Measurements from ENCODE around the gene BTK.

Gene BTK

DNA sequence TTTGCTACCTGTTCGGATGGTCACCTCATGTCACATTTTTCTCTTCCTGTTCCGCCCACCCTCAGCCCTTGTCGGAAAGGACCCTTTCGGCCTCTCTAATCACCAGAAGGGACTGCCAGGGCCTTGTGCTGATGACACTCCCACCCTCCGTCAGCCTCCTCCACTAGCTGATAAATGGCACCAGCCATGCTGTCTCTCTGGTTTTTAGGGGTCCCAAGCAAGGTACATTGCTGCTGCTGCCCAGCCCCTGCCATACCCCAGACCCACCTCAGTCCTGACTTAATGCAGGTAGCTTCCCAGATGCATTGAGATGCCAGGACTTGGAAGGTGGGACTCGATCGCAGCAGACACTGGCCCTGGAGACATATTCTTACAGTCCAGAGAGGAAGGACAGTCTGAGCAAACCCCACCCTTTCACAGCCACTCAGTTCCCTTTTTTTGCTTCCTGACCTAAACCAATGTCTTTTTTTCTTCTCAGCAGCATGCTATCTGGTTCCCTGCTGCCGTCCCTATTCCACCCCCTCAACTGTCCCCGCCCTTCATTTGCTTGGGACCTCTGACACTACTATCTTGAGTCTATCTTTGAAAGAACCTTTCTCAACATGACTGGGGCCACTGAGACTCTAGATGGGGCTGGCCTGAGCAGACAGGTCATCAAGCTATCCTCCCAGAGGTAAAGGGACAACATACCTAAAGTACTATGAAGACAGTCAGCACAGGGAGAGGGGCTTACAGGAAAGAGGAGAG lies at the start of gene BTK:
BTK (minus strand) TSS at position 397 of the 747 bp plus-strand sequence. CDS start 10,907 bp downstream, outside the sequence.
- TF ChIP-seq, protein P1, sequence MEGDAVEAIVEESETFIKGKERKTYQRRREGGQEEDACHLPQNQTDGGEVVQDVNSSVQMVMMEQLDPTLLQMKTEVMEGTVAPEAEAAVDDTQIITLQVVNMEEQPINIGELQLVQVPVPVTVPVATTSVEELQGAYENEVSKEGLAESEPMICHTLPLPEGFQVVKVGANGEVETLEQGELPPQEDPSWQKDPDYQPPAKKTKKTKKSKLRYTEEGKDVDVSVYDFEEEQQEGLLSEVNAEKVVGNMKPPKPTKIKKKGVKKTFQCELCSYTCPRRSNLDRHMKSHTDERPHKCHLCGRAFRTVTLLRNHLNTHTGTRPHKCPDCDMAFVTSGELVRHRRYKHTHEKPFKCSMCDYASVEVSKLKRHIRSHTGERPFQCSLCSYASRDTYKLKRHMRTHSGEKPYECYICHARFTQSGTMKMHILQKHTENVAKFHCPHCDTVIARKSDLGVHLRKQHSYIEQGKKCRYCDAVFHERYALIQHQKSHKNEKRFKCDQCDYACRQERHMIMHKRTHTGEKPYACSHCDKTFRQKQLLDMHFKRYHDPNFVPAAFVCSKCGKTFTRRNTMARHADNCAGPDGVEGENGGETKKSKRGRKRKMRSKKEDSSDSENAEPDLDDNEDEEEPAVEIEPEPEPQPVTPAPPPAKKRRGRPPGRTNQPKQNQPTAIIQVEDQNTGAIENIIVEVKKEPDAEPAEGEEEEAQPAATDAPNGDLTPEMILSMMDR (IDR thresholded peaks at IDR 0.05; ENCODE audit: control insufficient read depth, insufficient read depth, low read depth, low read length, missing control alignments): no peak
- no peak for DNase-seq (ENCODE audit: low read depth)
- no peak within 1 kb of the TSS for H3K4me3 ChIP-seq (ENCODE audit: control insufficient read depth, low read depth, low read length)

DNA sequence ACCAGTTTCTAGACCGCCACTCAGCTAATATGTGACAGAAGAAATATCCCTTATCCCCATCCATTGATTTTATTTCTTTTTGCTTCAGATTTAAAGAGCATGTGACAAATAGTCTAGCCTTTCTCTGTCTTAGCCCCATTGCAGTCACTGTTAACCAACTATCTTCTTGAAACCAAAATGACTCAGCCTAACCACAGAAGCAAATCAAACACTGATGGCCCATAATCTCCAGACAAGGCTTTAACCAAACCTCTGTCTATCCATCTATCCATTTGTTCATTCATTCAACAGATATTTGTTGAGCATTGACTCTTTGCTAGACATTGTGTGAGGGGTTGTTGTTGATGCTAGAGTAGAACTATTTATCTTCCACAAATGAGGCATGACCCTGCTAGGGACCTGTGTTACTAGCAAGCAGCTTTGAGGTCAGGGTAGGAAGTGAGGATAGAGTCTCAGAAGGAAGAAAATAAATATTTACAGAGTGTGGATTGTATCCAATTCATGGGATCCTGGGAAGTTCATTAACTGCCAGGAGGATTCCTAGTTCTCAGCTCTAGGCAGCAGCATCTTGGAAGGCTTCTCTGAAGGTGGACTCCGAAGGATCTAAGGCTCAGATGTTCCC lies 44.6 kb upstream of the BTK start:
- no peak overlapping the region for H3K4me3 ChIP-seq (ENCODE audit: control insufficient read depth, low read depth, low read length)
- DNase-seq (ENCODE audit: low read depth): no peak
- TF ChIP-seq, protein P1 (IDR thresholded peaks at IDR 0.05; ENCODE audit: control insufficient read depth, insufficient read depth, low read depth, low read length, missing control alignments): no peak

DNA sequence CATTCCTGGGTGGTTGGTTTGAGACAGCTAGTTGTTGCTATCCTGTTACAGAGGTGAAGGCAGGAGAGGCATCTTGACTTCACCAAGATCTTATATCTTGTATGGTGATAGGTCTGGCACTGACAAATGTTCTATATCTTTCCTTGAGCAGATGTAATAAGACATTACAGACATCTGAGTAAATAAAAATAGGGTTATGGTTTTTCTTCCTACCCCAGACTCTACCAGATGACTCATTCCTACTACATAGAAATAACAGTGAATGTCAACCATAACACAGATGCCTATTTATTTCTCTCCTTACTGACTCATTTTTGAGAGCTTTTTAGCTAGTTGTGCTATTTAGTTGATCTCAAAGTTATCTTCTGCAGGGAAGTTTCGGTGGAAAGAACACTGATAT lies 43.9 kb upstream of the BTK start:
- DNase-seq (ENCODE audit: low read depth): no peak
- H3K4me3 ChIP-seq (ENCODE audit: control insufficient read depth, low read depth, low read length): no peak overlapping the region
- TF ChIP-seq, protein P1 (IDR thresholded peaks at IDR 0.05; ENCODE audit: control insufficient read depth, insufficient read depth, low read depth, low read length, missing control alignments): no peak

DNA sequence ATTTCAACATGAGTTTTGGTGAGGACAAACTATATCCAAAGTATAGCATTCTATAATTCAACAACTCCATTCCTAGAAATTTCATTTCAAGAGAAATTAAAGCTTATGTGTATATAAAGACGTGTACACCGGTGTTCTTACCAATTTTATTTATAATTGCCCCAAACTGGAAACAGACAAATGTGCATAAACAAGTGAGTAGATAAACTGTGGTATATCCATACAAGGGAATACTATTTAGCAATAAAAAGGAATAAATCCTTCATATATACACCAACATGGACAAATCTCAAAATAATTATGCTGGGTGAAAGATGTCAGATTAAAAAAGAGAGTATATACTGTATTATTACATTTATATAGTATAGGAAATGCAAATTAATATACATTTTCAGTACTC lies 42.0 kb upstream of the BTK start:
- DNase-seq (ENCODE audit: low read depth): no peak
- TF ChIP-seq, protein P1 (IDR thresholded peaks at IDR 0.05; ENCODE audit: control insufficient read depth, insufficient read depth, low read depth, low read length, missing control alignments): no peak
- H3K4me3 ChIP-seq (ENCODE audit: control insufficient read depth, low read depth, low read length): no peak overlapping the region

DNA sequence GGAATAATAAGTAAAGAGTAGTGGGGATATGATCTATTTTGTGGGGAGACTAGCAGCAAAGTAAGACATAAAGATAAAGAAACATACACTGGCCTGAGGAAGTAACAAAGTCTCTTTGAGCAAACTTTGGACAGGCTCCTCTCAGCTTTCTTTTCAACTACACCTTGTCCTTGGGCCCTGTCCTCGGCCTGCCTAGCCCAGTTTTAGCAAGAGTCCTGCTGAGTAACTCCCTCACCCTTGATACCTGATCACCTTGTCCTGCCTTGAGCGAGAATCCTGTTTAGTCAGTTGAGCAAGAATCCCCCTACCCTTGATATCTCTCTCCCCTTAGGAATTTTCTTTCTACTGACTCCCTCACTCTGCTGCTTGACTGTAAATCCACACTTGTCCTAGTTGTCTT lies 33.5 kb upstream of the BTK start:
- H3K4me3 ChIP-seq (ENCODE audit: control insufficient read depth, low read depth, low read length): no peak overlapping the region
- DNase-seq (ENCODE audit: low read depth): no peak

DNA sequence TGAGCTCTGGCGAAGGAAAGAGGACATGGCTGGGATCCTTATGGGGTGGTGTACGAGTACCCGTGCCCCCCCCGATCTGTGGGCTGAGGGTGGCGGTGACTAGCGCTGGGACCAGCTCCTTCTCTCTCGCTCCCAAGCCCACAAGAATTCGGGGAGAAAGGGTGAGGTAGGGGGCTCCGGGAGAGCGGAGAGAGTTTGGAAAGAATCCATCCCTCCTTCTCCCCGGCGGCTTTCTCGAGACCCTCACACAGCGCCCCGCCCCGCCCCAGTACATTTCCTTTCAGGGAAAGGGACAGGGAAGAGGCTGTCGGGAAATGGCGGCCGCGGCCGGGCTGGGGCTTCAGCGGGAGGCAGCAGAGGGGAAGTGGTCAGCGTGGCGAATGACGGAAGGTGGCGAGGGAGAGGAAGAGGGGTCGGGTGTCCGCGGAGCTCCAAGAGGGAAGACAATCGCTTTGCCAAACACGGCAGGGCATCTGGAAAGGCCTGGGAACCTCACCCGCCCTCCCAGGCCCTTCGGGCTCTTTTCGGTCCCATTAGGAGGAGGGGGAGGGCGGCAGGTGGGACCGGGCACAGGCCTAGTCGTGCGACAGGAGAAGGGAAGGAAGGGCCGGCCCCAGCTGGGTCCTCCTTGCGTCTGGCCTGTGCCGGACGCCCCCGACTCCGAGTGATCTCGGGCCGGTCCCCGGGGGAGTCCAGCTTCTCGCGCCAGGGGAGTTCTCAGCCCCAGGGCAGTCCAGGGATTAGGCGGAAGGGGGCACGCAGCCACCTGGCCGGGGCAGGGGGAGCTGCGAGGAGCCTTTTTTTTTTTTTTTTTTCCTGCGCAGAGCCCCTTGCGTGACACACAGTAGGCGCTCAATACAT lies 32.2 kb upstream of the BTK start:
- H3K4me3 ChIP-seq (ENCODE audit: control insufficient read depth, low read depth, low read length): peak overlapping the region; percentile 52
- TF ChIP-seq, protein P1 (IDR thresholded peaks at IDR 0.05; ENCODE audit: control insufficient read depth, insufficient read depth, low read depth, low read length, missing control alignments): no peak
- DNase-seq (ENCODE audit: low read depth): no peak

More for the DNA sequence above, 33.5 kb upstream of the BTK start:
- TF ChIP-seq, protein P1 (IDR thresholded peaks at IDR 0.05; ENCODE audit: control insufficient read depth, insufficient read depth, low read depth, low read length, missing control alignments): no peak

Measured in AG09309 (cell line).